Kidney epithelial cell (primary cell): ENCODE data around the gene SPATA2. TPM values are rescaled to one million over a fixed set of nuclear protein-coding genes. Genes with fewer than 3 reads are reported as not detected.

Source experiments
- DNase-seq: peaks from one replicate; pipeline ENCODE4 v3.0.0-alpha.2; 2010; ENCODE audit warnings: low read depth
- H3K27me3 ChIP-seq: 2 replicates; pipeline ENCODE4 v1.6.0; 2011; ENCODE audit warnings: low read length; ENCODE audit not compliant: control insufficient read depth, insufficient read depth
- H3K36me3 ChIP-seq: 2 replicates; pipeline ENCODE4 v1.5.1; 2011; ENCODE audit warnings: low read length; ENCODE audit not compliant: control insufficient read depth, insufficient read depth
- H3K4me3 ChIP-seq: 2 replicates; pipeline ENCODE4 v1.5.1; 2011; ENCODE audit warnings: low read depth, mild to moderate bottlenecking, control low read depth, low read length
- CTCF ChIP-seq: IDR thresholded peaks from 2 replicates; pipeline ENCODE4 v1.5.1; 2011; ENCODE audit warnings: mild to moderate bottlenecking, moderate library complexity, low read length, control low read depth, inconsistent platforms; ENCODE audit not compliant: insufficient read depth, poor library complexity, severe bottlenecking
- total RNA-seq: library from RNA; depleted of rRNA; stranded (reverse); fragments of >200 nt; gene quantifications from 2 replicates; pipeline ENCODE4 v1.2.3, GENCODE V29; 2015

Gene SPATA2
- total RNA-seq, 1 donor from 2014 or later = 3.9 TPM

- Histone ChIP-seq H3K4me3 (no peak overlapping the region), H3K27me3 (no peaks in the 10 kb centered on the region), H3K36me3 (peaks cover 1% of the 10 kb centered on the region)
- no peak for TF ChIP-seq CTCF
- DNase-seq = no peak
Observed at GRCh38 chr20:49906615-49907154, 8.6 kb downstream of the SPATA2 start.

GRCh38 chr20:49906101-49906604, 9.2 kb downstream of the SPATA2 start:
- peaks cover 1% of the 10 kb centered on the region for H3K36me3 ChIP-seq
- no peak for TF ChIP-seq CTCF

GRCh38 chr20:49905415-49906091, 9.8 kb downstream of the SPATA2 start:
- DNase-seq = no peak
- Histone ChIP-seq H3K27me3 (no peaks in the 10 kb centered on the region), H3K4me3 (no peak overlapping the region), H3K36me3 (peaks cover 1% of the 10 kb centered on the region)
- TF ChIP-seq CTCF = no peak

More at GRCh38 chr20:49906101-49906604, 9.2 kb downstream of the SPATA2 start:
- Histone ChIP-seq H3K27me3 (no peaks in the 10 kb centered on the region), H3K4me3 (no peak overlapping the region)
- DNase-seq = no peak

GRCh38 chr20:49904440-49905214, 10.7 kb downstream of the SPATA2 start:
- no peak for TF ChIP-seq CTCF
- H3K36me3 ChIP-seq = peaks cover 1% of the 10 kb centered on the region

GRCh38 chr20:49901588-49901987, 13.7 kb downstream of the SPATA2 start:
- no peaks in the 10 kb centered on the region for H3K36me3 ChIP-seq
- no peak for TF ChIP-seq CTCF
- no peaks in the 10 kb centered on the region for H3K27me3 ChIP-seq
- DNase-seq = no peak
- no peak overlapping the region for H3K4me3 ChIP-seq

More at GRCh38 chr20:49904440-49905214, 10.7 kb downstream of the SPATA2 start:
- no peak overlapping the region for H3K4me3 ChIP-seq
- no peaks in the 10 kb centered on the region for H3K27me3 ChIP-seq
- no peak for DNase-seq
